GM21576 (cell line): ENCODE results near the gene TOX3.

Experiments used
- ATAC-seq: cut with Tn5 transposase; IDR thresholded peaks from one replicate; pipeline ENCODE4 v1.9.1; 2021; ENCODE audit warnings: mild to moderate bottlenecking, moderate library complexity; ENCODE audit not compliant: unreplicated experiment

The TOX3 gene

DNA sequence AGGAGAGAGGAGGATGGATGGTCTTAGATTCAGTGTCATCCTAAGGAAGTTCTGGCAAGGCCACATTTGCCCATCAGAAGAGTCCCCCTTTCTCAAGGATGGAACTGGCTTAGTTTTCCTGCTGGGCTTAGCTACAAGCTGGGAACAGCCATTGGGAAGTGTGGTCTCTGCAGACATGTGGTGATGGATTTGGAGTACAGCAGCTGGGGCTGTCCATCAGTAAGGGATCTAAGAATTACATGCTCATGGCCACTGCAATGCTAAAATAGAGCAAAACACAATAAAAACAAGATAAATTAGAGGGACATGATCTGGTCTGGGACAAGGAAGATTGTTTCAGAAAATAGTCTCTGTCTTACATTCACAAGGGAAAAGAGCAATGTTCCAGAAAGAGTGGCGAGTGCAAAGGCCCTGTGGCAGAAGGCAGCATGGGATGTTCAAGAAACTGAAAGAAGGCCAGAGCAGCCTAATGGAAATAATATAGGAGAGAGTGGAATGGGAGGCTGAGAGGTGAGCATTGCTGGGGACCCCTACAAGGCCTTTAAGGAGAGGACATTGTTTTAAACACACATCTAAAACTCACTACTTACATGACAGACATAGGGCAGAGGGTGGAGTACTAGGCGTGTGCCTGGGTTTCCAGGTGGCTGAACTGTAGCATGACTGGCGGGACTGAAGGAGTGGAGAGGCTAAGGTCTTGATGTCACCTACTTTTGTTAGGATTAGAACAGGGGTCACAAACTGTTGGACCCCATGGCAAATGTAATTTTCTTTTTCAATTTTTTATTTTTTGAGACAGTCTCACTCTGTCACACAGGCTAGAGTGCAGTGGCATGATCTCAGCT, 17.0 kb upstream of the TOX3 start:
- no peak for ATAC-seq

DNA sequence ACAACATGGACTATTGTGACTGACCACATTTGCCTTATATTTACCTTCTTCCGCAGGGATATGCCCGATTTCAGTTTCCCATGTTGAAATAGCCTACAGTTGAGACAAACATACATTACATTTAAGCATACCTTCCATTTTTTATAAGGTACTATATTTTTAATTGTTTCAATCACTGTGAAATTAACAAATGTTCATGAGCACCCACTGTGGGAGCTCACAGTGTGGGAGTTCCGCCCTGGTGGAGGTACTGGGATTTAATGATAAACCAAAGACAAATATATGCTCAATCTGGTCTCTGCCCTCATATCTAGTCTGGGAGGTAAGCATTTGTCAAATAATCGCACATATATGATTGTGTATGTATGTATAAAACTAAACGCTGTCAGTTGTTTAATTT, 15.8 kb upstream of the TOX3 start:
- no peak for ATAC-seq

DNA sequence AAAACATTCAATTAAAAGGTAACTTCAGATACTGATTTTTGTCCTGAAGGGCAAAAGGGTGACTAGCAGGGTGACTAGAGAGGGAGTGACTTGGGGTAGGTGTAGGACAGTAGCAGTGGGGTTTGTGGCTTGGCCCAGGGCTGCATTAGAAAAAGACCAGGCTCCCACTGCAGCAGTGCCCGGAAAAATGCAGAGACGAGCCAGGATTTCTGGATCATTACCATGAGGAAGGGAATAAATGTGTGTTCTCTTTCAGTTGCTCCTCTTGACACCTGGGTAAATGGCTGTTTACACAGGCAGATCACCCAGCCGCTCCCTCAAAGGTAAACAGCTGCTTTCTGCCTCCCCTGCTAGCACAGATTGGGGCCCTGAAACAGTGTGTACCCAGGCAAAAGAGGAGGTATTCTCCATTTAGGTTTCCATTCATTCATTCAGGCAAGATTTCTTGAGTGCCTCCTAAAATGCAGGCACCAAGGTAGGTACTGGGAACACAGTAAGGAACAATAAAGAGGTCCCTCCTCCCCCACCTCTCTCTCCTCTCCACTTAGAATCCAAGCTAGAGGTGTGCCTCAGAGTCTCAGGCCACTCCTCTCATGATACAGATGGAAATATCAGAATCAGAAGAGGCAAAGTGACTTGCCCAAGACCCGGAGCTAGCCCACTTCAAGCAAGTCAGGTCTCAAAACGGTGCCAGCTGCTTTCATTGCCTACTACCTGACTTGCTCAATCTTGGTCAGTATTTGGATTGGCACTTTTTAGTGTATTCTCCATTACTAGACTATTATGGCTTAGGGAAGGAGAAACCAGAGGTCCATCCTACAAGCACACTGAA, 15.2 kb upstream of the TOX3 start:
- no peak for ATAC-seq

DNA sequence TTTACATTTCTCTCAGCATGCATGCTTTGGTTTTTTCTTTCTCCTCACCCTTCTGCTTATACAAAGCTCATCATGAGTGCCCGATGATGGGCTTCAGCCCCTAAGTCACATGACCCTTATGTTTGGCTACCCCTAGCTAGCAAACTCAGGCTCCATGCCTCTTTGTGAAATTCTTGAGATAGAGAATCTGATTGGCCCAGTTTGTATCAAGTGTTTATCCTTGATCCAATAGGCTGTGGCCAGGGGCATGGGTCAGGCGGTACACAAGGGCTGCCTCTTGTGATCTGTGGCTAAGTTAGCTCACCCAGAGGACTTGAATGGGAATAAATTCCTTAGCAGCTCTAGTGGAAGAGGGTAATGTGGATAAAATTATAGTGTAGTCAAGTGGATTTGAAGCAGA, 11.5 kb upstream of the TOX3 start:
- no peak for ATAC-seq

DNA sequence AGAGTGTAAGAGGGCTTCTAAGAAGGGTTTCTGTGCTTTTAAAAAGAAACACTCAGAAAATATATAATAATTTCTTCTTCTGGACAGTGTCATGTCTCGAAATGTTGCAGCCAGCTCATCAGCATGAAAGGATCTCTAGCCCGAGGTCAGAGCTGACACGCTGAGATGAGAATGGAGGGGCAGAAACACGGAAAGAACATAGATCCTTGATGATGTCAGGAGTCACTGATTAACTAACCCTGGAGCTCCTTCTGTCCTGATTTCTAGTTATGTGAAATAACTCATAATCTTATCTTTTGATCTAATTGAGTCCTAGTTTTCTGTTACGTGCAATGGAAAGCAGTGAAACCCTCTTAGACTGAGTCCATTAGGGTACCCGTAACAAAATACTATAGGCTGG, 10.3 kb upstream of the TOX3 start:
- no peak for ATAC-seq

DNA sequence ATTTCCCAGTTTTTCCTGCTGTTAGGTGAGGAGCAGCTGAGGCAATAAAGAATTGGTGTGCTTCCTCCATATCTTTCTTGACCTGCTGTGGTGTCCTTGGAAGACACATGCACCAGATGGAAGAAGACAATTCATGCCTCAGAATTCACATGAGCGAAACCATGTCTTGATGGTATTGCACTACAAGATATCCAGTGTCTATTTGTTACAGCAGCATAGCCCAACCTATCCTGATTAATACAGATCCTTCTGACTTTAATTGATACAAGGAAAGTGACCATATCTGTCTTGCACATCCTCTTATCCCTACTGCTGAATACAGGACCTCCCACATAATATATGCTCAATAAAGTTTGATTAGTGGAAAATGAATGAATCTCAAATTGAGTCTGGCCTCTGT, 9.1 kb upstream of the TOX3 start:
- ATAC-seq: no peak

DNA sequence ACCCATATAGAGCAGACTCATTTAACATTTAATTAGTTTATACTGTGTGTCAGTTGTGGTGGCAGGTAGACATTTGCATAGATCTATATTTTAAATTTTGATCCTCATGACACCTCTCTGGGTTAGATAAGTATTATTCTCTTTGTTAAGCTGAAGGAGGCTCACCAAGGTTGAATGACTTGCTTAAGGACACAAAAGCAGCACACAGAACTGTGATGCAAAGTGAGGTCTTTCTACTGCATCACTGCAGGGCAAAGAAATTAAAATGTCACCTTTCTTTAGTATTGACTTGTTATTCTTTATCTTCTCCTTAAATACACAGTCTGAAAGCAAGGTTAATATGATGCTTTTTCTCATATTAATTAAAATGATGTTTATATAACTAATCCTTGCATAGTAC, 8.6 kb upstream of the TOX3 start:
- ATAC-seq: no peak

DNA sequence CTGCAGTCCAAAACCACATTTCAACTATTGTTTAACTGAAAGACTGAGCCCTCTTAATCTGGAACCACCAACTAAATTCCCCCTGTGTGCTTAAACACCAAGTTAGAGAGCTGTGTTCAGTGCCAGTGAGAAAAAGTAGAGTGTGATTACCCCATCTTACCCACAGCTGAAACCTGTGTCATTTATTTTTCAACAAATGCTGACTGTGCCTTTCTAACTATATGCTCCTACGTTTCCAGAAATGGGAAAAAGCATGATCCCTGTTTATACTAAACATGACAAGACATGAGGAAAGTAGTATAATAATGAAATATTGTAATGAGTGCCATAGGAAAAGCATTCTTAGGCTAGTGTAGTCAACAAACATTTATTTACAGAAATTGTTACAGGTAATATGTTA, 7.4 kb upstream of the TOX3 start:
- no peak for ATAC-seq

DNA sequence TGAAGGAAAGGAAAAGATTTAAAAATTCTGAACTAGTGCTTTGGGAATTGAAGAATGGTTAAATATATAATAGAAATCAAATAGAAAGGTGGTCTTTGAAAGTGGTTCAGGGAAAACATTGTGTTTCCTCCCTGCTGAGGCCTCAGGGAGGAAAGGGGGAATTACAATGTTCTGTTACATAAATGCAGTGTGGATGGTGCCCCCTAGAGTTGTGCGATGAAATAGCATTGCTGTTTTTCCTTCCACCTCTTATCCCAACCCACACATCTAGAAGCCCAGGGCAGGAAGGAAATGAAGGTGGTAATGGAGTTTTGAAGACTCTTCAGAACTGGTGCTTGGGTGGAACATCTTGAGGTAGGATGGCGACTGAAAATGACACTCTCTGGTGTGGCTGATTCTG, 6.4 kb upstream of the TOX3 start:
- no peak for ATAC-seq

DNA sequence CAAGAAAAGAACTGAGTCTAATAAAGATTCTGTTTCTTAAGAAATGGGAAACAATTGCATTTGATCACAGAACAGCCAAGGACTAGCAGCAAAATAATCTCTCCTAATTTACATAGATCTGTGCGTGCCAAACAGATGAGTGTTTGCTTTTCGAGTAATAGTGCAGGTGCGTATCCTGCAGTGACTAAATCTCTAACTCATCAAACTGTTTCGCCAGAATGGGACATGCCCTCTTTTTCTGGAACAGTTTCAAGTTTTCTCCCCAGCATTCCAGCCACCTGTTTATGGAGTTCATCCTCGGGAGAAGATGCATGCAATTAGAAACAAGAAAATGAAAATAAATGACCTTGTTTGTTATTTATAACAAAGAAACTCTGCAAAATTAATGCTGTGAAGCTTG, 5.7 kb upstream of the TOX3 start:
- no peak for ATAC-seq

DNA sequence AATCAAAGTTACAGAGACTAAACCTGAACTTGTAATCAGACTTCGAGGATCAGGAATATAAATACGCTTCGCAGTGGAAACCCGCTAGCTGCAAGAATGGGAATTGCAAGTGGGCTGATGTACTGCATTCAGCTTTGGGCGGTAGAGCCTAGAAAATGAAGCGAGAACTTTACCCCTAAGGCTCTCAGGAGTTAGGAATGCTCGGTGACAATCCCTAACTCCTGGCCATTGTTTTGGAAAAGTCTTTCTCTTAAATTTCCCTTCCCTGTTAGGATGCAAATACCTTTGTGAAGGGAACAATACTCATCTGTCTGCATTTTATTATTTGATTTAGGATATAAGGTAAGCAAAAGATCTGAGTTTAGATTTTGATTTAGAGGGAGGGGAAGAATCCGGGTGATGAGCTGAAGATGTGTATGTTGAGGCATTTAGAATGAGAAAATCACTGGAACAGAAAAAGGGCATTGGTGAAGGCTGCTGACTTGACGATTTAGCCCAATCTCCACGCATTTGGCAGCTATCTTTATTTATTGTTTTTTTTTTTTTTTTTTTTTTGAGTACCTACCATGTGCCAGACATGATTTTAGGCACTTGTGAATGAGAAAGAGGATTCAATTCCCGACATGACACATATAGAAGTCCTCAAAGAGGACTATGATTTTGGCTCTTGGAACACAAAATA, 2.2 kb upstream of the TOX3 start:
- ATAC-seq: no peak

DNA sequence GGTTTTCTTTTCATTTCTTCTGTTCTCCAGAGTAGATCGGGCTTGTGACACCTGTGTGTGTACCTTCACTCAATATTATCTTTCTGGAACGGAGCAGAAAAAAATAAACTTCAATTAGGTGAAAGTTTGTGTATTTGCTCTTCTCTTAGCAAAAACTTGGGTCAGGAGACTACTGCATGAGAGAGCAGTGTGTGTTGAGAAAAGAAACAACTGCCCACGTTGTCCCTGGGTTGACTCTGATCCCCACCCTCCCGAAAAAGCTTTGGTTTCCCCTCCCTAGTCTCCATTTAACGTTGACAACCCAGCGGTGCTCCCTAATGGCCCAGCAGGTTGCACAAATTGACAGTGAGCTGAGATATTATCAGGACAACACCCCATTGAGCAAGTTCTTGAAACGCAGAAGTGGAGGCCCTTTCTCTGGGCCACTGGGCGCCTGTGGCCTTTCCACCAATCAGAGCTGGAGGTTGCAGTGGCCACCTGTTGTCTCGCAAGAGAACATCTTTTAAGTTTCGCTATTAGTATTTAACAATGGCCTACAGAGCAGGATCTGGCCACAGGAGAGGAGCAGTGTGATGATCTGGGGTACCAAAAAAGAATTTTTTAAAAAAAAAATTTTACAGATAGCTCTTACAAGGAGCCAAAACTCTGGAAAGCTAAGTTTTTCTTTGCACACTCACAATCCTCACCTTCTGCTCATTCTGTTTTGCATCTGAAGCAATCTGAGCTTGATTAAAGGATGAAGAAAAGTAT, 1.5 kb upstream of the TOX3 start:
- no peak for ATAC-seq

DNA sequence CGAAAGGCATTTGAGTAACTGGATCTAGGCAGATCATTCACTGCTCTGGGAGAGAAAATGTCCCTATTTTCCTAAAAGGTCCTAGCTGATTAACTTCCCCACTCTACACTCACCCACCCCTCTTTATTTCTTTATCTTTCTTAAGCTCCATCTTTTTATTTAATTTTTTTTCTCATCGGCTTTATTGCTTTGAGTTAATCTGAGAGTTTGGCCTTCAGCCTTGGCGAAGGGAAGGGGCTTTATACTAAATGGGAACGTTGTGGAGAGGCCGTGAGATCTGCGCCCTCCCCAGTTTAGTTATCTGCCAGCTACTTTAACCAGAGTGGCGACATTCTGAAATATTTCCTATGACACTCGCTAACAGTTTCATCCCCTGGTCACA, 882 bp upstream of the TOX3 start:
- no peak for ATAC-seq

DNA sequence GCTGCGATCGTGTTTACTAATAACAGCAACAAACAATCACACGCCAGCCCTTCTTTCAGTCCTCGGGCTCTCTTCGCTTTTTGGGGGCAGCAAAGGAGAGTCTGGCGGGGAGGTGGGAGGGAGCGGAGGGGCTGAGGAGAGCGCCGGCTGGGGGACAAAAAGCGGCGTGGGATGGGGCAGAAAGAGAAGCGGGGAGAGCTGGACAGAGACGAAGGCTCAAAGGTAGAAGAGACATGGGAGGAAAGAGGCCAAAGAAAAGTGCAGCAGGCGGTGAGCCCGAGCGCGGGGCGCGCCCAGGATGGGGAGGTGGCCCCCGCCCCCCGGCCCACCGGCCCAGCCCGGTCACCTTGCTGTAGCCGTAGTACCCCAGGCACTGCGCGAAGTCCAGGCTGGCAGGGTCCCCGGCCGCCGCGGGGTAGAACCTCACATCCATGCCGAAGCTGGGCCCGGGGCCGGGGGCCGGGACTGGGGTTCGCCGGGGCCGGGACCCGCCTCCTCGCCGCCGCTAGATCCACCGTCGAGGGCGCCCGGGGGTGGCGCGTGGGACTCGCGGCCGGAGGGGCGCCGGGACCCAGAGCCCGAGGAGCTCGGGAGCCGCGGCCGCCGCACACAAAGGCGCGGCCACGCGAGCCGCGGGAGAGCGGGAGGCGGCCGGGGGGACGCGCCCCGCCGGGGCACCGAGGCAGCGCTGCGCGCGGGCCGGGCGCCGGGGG, 496 bp downstream of the TOX3 start:
- ATAC-seq: no peak

DNA sequence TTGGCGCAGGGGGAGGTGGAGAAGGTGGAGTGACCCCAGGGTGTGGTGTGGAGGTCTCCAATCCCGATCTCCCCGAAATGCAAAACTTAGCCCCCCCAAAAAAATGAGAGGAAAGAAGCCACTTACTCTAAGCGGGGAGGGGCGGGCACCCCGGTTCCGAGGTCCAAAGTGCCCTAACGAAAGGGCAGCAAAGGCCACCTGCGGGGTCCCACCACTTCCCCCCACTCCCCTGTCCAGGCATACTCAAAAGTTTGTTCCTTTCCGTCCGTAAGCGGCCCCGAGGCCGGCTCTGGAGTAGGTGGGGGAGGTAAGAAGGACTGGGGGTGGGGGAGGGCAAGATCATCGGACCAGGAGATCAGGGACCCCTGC, 1.1 kb downstream of the TOX3 start:
- no peak for ATAC-seq

DNA sequence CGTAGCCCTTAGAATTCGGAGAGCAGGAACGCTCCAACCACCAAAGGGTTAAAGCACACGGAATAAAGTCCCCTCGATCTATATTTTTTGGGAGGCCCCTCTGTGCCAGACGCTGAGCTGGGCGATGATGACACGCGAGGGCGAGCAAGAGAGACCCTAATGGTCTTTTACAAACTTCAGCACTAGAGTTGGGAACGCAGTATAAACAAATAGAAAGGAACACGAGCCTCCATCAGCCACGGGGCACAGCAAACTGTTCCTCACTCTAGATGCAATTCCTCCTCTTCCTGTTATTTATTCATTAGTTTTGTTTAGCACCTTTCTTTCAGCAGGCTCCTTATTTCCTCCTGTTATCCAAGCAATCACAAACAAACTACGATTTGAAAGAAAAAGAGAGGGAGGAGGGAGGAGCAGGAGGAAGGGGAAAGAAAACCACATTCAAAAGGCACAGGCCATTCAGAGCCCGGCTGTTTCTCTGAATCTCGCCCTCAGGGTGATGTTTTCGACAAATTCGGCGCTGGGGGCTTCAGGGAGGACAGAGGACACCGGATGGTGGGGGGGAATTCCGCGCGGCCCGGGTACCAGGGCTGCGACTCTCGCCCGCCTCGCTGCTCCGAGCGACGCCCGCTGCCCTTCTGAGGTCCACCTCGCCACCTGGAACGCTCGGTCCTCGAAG, 1.6 kb downstream of the TOX3 start:
- ATAC-seq: no peak

DNA sequence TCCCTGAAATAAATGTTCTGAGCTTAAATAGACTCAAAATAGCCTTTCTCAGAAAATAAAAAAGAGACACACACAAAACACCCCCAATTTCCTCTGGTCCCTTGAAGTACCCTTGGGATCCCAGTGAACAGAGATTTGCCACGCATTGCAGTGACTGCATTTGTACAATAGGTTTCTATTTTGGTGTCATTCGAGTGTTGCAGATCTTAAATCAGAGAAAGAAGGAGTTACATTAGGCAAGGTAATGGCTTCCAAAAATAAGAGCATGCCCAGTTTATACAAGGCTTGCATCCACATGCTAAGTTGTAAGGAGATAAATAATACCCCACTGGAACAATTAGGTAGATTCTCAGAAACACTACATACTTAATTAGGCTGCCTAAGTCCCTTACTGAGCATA, 2.2 kb downstream of the TOX3 start:
- ATAC-seq: no peak

DNA sequence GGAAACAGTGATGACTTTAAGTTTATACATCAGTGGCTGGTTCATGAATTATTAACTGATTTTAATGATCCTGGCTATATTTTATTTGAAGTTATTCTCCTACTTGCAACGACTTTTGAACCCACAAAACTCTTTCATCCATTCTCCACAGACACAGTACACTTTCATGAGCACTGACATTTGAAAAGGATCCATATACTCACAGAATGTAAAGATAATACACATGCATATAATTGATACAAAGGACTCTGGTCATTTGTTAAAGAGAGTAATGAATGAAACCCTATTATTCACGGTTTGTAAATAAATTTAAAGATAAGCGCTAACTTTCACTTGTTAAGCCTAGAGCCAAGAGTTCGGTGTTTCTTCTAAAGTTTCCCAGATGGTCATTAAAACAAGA, 3.3 kb downstream of the TOX3 start:
- ATAC-seq: no peak

DNA sequence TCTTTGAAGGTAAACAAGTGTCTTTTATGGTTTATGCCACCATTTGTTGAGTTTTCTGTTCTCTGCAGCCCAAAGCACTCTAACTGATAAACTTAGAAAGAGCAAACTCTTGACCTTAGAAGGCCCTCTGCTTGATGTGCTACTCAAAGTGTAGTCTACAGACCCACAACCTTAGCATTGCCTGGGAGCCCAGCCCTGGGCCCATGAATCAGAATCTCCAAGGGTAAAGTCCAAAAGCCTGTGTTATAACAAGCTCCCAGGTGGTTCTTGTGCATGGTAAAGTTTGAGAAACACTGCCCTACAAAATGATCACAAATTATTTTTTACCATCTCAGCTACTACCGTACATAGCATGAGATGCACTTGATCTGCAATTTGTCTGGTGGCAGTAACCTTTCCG, 6.0 kb downstream of the TOX3 start:
- ATAC-seq: no peak

DNA sequence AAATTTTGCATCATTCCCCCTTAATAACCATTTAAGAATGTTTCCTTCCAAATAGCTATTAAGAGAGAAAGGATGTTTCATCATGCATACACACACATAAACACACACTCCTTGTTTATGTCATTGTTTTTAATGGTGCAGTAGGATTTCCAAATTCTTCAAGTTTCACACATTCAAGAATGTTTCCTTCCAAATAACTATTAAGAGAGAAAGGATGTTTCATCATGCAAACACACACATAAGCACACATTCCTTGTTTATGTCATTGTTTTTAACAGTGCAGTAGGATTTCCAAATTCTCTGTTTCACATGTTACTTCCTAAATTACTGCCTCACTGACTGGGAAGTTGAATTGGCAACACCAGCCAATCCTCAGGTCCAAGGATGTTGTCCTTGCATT, 7.8 kb downstream of the TOX3 start:
- no peak for ATAC-seq
